Measurements from ENCODE around the gene UQCR10. TPM values are rescaled to one million over a fixed set of nuclear protein-coding genes. Genes with fewer than 3 reads are reported as not detected.

Gene UQCR10
- total and polyA plus RNA-seq, 2 of the 4 experiments (the other 2 are of a cell fraction) = 103 to 260 TPM

DNA sequence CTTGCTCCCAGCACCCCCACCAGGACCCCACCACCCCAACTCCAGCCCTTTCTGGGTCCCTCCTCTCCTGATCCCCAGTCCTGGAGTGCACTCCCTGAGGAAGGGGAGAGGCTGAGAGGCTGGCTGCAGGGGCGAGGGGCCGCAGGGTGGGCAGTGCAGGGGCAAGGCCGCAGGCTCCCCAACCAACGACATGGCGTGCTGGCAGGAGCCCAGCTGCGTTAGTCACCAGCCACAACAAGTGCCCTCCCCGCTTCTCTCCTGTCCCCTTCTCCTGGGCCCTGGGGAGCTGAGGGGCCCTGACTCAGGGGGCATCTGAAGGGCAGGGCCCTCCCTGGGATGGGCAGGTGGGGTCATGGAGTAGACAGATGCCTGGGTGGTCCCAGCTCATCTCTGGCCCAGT lies 45.0 kb upstream of the UQCR10 start:
- H3K4me2 ChIP-seq (ENCODE audit: low read depth, low read length) = no peak overlapping the region
- no peak overlapping the region for H2BK20ac ChIP-seq (ENCODE audit: low read depth, low read length)
- H3K18ac ChIP-seq (ENCODE audit: low read depth, low read length) = no peak overlapping the region
- no peak overlapping the region for H3K23ac ChIP-seq (ENCODE audit: low read depth, low read length)
- no peak overlapping the region for H2AFZ ChIP-seq (replicated peaks; ENCODE audit: low read length, poor library complexity)
- intact Hi-C loops (cut with micrococcal nuclease) = no loop called here
- H2AK9ac ChIP-seq (replicated peaks; ENCODE audit: low read depth, low read length, poor library complexity) = no peak overlapping the region
- dilution Hi-C loops (cut with HindIII; ENCODE audit: low sequenced_read_pairs, unreplicated experiment) = no loop called here
- ChIA-PET POLR2A (ENCODE audit: unreplicated experiment) (no interaction called here), CTCF (no interaction called here)
- H2BK5ac ChIP-seq (ENCODE audit: low read depth, low read length, poor library complexity, severe bottlenecking) = no peak overlapping the region
- H4K5ac ChIP-seq (ENCODE audit: low read depth, low read length) = no peak overlapping the region
- H3K27me3 ChIP-seq (ENCODE audit: control insufficient read depth, insufficient read depth, low read length) = peaks cover 71% of the 10 kb centered on the region
- peaks cover 9% of the 10 kb centered on the region for H4K20me1 ChIP-seq (ENCODE audit: insufficient read depth, low read length)
- no peaks in the 10 kb centered on the region for H3K79me1 ChIP-seq (ENCODE audit: low read depth in 1 of 2, low read length in 2 of 2)
- H3K9ac ChIP-seq (ENCODE audit: low read depth, low read length) = no peak overlapping the region
- H3K4me3 ChIP-seq (ENCODE audit: insufficient read depth, low read depth, low read length) = no peak overlapping the region
- in situ Hi-C loops (cut with MboI; ENCODE audit: low sequenced_read_pairs) = no loop called here
- no peaks in the 10 kb centered on the region; the same call in 1 of the 2 replicates for H3K4me1 ChIP-seq (ENCODE audit: control insufficient read depth, insufficient read depth, low read length)
- H2BK120ac ChIP-seq (ENCODE audit: low read depth, low read length) = no peak overlapping the region
- no peak for DNase-seq
- H2BK15ac ChIP-seq (ENCODE audit: low read depth, low read length) = no peak overlapping the region
- BruUV-seq (replicated peaks) = no TSS peak
- H4K8ac ChIP-seq (ENCODE audit: low read depth in 2 of 2, low read length in 2 of 2) = no peak overlapping the region
- H3K9me3 ChIP-seq (ENCODE audit: control insufficient read depth, insufficient read depth, low read length) = no peaks in the 10 kb centered on the region
- H3K36me3 ChIP-seq (ENCODE audit: control insufficient read depth, insufficient read depth, low read length) = no peaks in the 10 kb centered on the region
- no peak for ATAC-seq (ENCODE audit: low read depth)
- H2AK5ac ChIP-seq (ENCODE audit: low read depth, low read length) = no peak overlapping the region
- no peak overlapping the region for H3K56ac ChIP-seq (ENCODE audit: extremely low read depth, insufficient read depth, low read length)
- no peak overlapping the region for H3K27ac ChIP-seq (ENCODE audit: insufficient read depth, low read length)
- H3K9me1 ChIP-seq (ENCODE audit: insufficient read depth, low read length) = no peaks in the 10 kb centered on the region
- no peak overlapping the region for H3K14ac ChIP-seq (replicated peaks; ENCODE audit: low read depth, low read length)
- H3K4ac ChIP-seq (ENCODE audit: low read depth, low read length) = no peak overlapping the region
- no peak for TF ChIP-seq MAFK (IDR thresholded peaks at IDR 0.05; ENCODE audit: low read depth, low read length)
- WGBS, 2 experiments (ENCODE audit: extremely low coverage in 2 of 2, insufficient read length in 1 of 2) = no CpG with 5 or more reads among the region's 7 CpGs
- no peak overlapping the region for H4K91ac ChIP-seq (ENCODE audit: insufficient read depth, low read depth, low read length)
